Activated CD8-positive, alpha-beta T cell treated with anti-CD3 and anti-CD28 coated beads for 36 hours (primary cell): ENCODE data around the gene DUS1L. TPM values are rescaled to one million over a fixed set of nuclear protein-coding genes. Genes with fewer than 3 reads are reported as not detected.
A peak's percentile ranks its signal among the peaks of the same experiment; 100 is the strongest.

ENCODE experiments used
- ATAC-seq: fragments of 200-7000 bp; cut with Tn5 transposase; one replicate; pipeline ENCODE4 v1.10.0; 2021; ENCODE audit warnings: mild to moderate bottlenecking, moderate library complexity
- CTCF ChIA-PET: fragments of 350-600 bp; sonication (Branson Sonifier 250); formaldehyde crosslinking; loops from one replicate; lab custom pipeline; 2021; ENCODE audit warnings: antibody characterized with exemption; lab: Charles Lee
- POLR2A ChIA-PET: fragments of 350-600 bp; sonication (Branson Sonifier 250); formaldehyde crosslinking; loops from one replicate; lab custom pipeline; 2021; ENCODE audit warnings: antibody characterized with exemption; lab: Charles Lee
- DNase-seq: peaks from one replicate; pipeline ENCODE4 v3.0.0-alpha.2; 2020
- H3K27ac Mint-ChIP-seq: one replicate; pipeline ENCODE4 v1.8.0; 2021; ENCODE audit warnings: mild to moderate bottlenecking, mixed read lengths
- H3K27me3 Mint-ChIP-seq: one replicate; pipeline ENCODE4 v1.8.0; 2021; ENCODE audit warnings: mixed read lengths
- H3K36me3 Mint-ChIP-seq: one replicate; pipeline ENCODE4 v1.8.0; 2021; ENCODE audit warnings: low read depth, mixed read lengths
- H3K4me1 Mint-ChIP-seq: one replicate; pipeline ENCODE4 v1.8.0; 2021; ENCODE audit warnings: low read depth, mixed read lengths
- H3K4me3 Mint-ChIP-seq: one replicate; pipeline ENCODE4 v1.8.0; 2021; ENCODE audit warnings: mild to moderate bottlenecking, moderate library complexity, mixed read lengths
- H3K9me3 Mint-ChIP-seq: one replicate; pipeline ENCODE4 v1.8.0; 2021; ENCODE audit warnings: mixed read lengths
- CTCF ChIP-seq: fragments of 200-600 bp; IDR thresholded peaks from one replicate; pipeline ENCODE4 v1.8.0; 2022; ENCODE audit warnings: antibody characterized with exemption, mild to moderate bottlenecking
- intact Hi-C: fragments of 100-400 bp; cut with micrococcal nuclease; formaldehyde crosslinking; loops from one replicate; pipeline ENCODE4 v1.10.0; 2022
- total RNA-seq, 2 experiments: library from RNA; stranded (reverse); gene quantifications; one replicate each; pipeline ENCODE4 v1.2.3, GENCODE V29; 2021

Gene DUS1L
- total RNA-seq, 2 experiments from 2014 or later, result 139 to 140 TPM

- no peaks in the 10 kb centered on the region for H3K27me3 Mint-ChIP-seq
- ATAC-seq, result no peak
- TF ChIP-seq CTCF, result no peak
- CTCF ChIA-PET, result interaction anchor here (0.7 to 1.6 kb wide), 3 partner anchors 9 to 44 kb away, joined by 3 to 7 read pairs (median 4); no protein-coding TSS in a partner anchor
- H3K4me3 Mint-ChIP-seq, result no peak overlapping the region
- H3K4me1 Mint-ChIP-seq, result peaks cover 6% of the 10 kb centered on the region
- no peaks in the 10 kb centered on the region for H3K36me3 Mint-ChIP-seq
- intact Hi-C loops, result no loop called here
- no peak for DNase-seq
- no peaks in the 10 kb centered on the region for H3K9me3 Mint-ChIP-seq
- no peak overlapping the region for H3K27ac Mint-ChIP-seq
- POLR2A ChIA-PET, result interaction anchor here (0.9 kb wide), 1 partner anchor 14 kb away, joined by 3 read pairs; no protein-coding TSS in a partner anchor
These were observed 54.8 kb downstream of the DUS1L start for GRCh38 chr17:82010575-82011525.

- no peaks in the 10 kb centered on the region for H3K36me3 Mint-ChIP-seq
- H3K4me3 Mint-ChIP-seq, result no peak overlapping the region
- no peak for TF ChIP-seq CTCF
- intact Hi-C loops, result no loop called here
- H3K27ac Mint-ChIP-seq, result peak overlapping the region; percentile 30
- ATAC-seq, result peak; percentile 74
- H3K9me3 Mint-ChIP-seq, result no peaks in the 10 kb centered on the region
- POLR2A ChIA-PET, result no interaction called here
- peaks cover 6% of the 10 kb centered on the region for H3K4me1 Mint-ChIP-seq
- CTCF ChIA-PET, result interaction anchor here (1.0 to 1.6 kb wide), 3 partner anchors 10 to 50 kb away, joined by 3 to 7 read pairs (median 4); no protein-coding TSS in a partner anchor
- DNase-seq, result peak; percentile 67
- H3K27me3 Mint-ChIP-seq, result no peaks in the 10 kb centered on the region
These were observed 56.2 kb downstream of the DUS1L start for GRCh38 chr17:82009413-82009812.

- CTCF ChIA-PET, result interaction anchor here (1.6 kb wide), 1 partner anchor 11 kb away, joined by 7 read pairs; no protein-coding TSS in a partner anchor
- H3K4me3 Mint-ChIP-seq, result no peak overlapping the region
- peaks cover 6% of the 10 kb centered on the region for H3K4me1 Mint-ChIP-seq
- POLR2A ChIA-PET, result no interaction called here
- no peaks in the 10 kb centered on the region for H3K36me3 Mint-ChIP-seq
- intact Hi-C loops, result no loop called here
- no peak for TF ChIP-seq CTCF
- DNase-seq (no peak), ATAC-seq (peak; percentile 10)
- H3K27me3 Mint-ChIP-seq, result no peaks in the 10 kb centered on the region
- H3K27ac Mint-ChIP-seq, result no peak overlapping the region
- H3K9me3 Mint-ChIP-seq, result no peaks in the 10 kb centered on the region
These were observed 56.6 kb downstream of the DUS1L start for GRCh38 chr17:82008941-82009405.

GRCh38 chr17:82008258-82008940, 57.2 kb downstream of the DUS1L start:
- H3K4me3 Mint-ChIP-seq, result no peak overlapping the region
- H3K36me3 Mint-ChIP-seq, result no peaks in the 10 kb centered on the region
- intact Hi-C loops, result no loop called here
- POLR2A ChIA-PET, result no interaction called here
- CTCF ChIA-PET, result no interaction called here
- ATAC-seq (no peak), DNase-seq (no peak)
- no peaks in the 10 kb centered on the region for H3K9me3 Mint-ChIP-seq
- peaks cover 6% of the 10 kb centered on the region for H3K4me1 Mint-ChIP-seq
- no peak for TF ChIP-seq CTCF
- H3K27me3 Mint-ChIP-seq, result no peaks in the 10 kb centered on the region
- no peak overlapping the region for H3K27ac Mint-ChIP-seq

Other genes with a start within 250 kb of the DUS1L start
- 10 to 100 TPM; 55.1 to 56.5 TPM for gene MCRIP1, start 232.5 kb downstream of the DUS1L start, total RNA-seq
- gene PPP1R27, start 230.8 kb downstream of the DUS1L start, total RNA-seq, result not detected
- 100 to 1,000 TPM; 408 to 434 TPM for gene P4HB, start 205.3 kb downstream of the DUS1L start, total RNA-seq
- 100 to 1,000 TPM; 450 to 470 TPM for gene ARHGDIA, start 194.5 kb downstream of the DUS1L start, total RNA-seq
- gene ALYREF, start 174.2 kb downstream of the DUS1L start, total RNA-seq, result 100 to 1,000 TPM; 241 TPM
- gene ANAPC11, start 174.1 kb downstream of the DUS1L start, total RNA-seq, result 100 to 1,000 TPM; 122 to 130 TPM
- gene NPB, start 163.6 kb downstream of the DUS1L start, total RNA-seq, result under 1 TPM in 1 of 2 experiments, not detected in 1; 0.18 TPM
- 10 to 100 TPM; 20.5 to 22.6 TPM for gene PCYT2, start 154.4 kb downstream of the DUS1L start, total RNA-seq
- gene SIRT7, start 147.6 kb downstream of the DUS1L start, total RNA-seq, result 10 to 100 TPM; 28.1 to 32.0 TPM
- gene MAFG, start 138.1 kb downstream of the DUS1L start, total RNA-seq, result 10 to 100 TPM; 12.4 to 14.1 TPM
- 100 to 1,000 TPM; 140 to 141 TPM for gene PYCR1, start 128.5 kb downstream of the DUS1L start, total RNA-seq
- gene MYADML2, start 118.6 kb downstream of the DUS1L start, total RNA-seq, result not detected
- under 1 TPM; 0.41 to 0.49 TPM for gene NOTUM, start 104.6 kb downstream of the DUS1L start, total RNA-seq
- gene ASPSCR1, start 88.2 kb downstream of the DUS1L start, total RNA-seq, result 10 to 100 TPM; 18.7 to 24.5 TPM
- gene CENPX, start 42.9 kb downstream of the DUS1L start, total RNA-seq, result 10 to 100 TPM; 88.7 to 98.1 TPM
- 10 to 100 TPM; 12.9 TPM for gene LRRC45, start 42.5 kb downstream of the DUS1L start, total RNA-seq
- gene RAC3, start 34.1 kb downstream of the DUS1L start, total RNA-seq, result 1 to 10 TPM; 5.5 to 5.8 TPM
- 100 to 1,000 TPM in 1 of 2 experiments, 10 to 100 TPM in 1; 99.2 to 101 TPM for gene DCXR, start 28.1 kb downstream of the DUS1L start, total RNA-seq
- 10 to 100 TPM; 14.2 to 15.3 TPM for gene RFNG, start 14.0 kb downstream of the DUS1L start, total RNA-seq
- gene GPS1, start 13.9 kb downstream of the DUS1L start, total RNA-seq, result 10 to 100 TPM; 82.7 to 88.6 TPM
- 100 to 1,000 TPM; 250 to 260 TPM for gene FASN, start 32.4 kb upstream of the DUS1L start, total RNA-seq
- gene CCDC57, start 147.0 kb upstream of the DUS1L start, total RNA-seq, result 10 to 100 TPM; 56.6 to 64.2 TPM
- gene SLC16A3, start 163.2 kb upstream of the DUS1L start, total RNA-seq, result 100 to 1,000 TPM; 183 to 193 TPM
- 10 to 100 TPM; 90.6 to 97.0 TPM for gene CSNK1D, start 207.9 kb upstream of the DUS1L start, total RNA-seq